NB4 (cell line): ENCODE data around the gene AGBL1.

Experiments used
- DNase-seq: peaks from one replicate; pipeline ENCODE4 v3.0.0; 2010; ENCODE audit warnings: low read depth
- H3K4me3 ChIP-seq: one replicate; pipeline ENCODE4 v1.5.1; 2011; ENCODE audit warnings: mild to moderate bottlenecking, low read depth, low read length, moderate library complexity
- MYC ChIP-seq: IDR thresholded peaks from 2 replicates; pipeline ENCODE4 v1.6.1; 2011; ENCODE audit warnings: low read depth, low read length
- POLR2A ChIP-seq: IDR thresholded peaks from 2 replicates; pipeline ENCODE4 v1.6.1; 2011; ENCODE audit warnings: mild to moderate bottlenecking; ENCODE audit not compliant: insufficient read length; ENCODE audit errors: extremely low read depth
- TF ChIP-seq, protein P1 (sequence below): IDR thresholded peaks from one replicate; pipeline ENCODE4 v1.5.1; 2012; ENCODE audit warnings: low read depth, low read length
- TF ChIP-seq, protein P2 (sequence below): IDR thresholded peaks from 2 replicates; pipeline ENCODE4 v1.6.1; 2011; ENCODE audit warnings: low read depth, low read length

The AGBL1 gene

DNA sequence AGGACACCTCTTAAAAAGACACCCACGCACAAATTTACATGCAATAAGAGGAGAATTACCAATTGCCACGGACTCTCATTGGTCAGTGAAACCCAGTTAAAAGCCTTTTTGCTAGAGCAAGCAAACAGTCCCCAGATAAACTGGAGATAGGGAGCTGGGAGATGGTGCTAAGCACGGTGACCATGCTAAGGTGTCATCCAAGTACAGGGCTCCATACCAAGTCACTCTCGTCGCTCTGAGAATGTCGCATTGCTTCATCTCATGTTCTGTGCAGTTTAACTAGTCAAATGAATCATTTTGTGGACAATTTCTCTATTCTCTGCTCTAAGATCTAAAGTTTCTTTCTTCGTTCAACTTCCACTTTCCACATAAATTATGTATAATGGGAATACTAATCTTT, 581.9 kb downstream of the AGBL1 start:
- TF ChIP-seq, protein P1, sequence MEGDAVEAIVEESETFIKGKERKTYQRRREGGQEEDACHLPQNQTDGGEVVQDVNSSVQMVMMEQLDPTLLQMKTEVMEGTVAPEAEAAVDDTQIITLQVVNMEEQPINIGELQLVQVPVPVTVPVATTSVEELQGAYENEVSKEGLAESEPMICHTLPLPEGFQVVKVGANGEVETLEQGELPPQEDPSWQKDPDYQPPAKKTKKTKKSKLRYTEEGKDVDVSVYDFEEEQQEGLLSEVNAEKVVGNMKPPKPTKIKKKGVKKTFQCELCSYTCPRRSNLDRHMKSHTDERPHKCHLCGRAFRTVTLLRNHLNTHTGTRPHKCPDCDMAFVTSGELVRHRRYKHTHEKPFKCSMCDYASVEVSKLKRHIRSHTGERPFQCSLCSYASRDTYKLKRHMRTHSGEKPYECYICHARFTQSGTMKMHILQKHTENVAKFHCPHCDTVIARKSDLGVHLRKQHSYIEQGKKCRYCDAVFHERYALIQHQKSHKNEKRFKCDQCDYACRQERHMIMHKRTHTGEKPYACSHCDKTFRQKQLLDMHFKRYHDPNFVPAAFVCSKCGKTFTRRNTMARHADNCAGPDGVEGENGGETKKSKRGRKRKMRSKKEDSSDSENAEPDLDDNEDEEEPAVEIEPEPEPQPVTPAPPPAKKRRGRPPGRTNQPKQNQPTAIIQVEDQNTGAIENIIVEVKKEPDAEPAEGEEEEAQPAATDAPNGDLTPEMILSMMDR = no peak
- TF ChIP-seq, protein P2, sequence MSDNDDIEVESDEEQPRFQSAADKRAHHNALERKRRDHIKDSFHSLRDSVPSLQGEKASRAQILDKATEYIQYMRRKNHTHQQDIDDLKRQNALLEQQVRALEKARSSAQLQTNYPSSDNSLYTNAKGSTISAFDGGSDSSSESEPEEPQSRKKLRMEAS = no peak
- TF ChIP-seq MYC = no peak
- no peak for TF ChIP-seq POLR2A
- no peak for DNase-seq
- no peak overlapping the region for H3K4me3 ChIP-seq

DNA sequence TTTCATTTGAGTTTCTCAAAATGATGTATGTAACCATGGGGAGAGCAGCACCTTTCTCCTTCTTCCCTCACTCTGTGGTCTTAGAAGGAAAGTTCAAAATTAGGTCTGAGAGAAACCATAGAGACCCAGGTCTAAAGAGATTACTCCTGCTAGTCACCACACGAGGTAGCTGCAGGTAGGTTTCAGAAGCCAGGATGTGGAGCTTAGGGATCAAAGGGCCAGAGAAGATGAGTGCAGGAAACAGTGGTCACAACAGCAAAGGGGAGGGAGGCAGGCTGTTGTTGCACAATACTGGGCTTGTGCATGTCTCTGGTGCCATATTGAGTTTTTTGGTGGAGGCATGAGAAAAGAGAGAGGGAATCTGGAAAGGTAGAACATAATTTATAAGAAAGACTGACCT, 583.6 kb downstream of the AGBL1 start:
- H3K4me3 ChIP-seq = no peak overlapping the region
- no peak for DNase-seq
- no peak for TF ChIP-seq POLR2A
- TF ChIP-seq, protein P2 = no peak
- no peak for TF ChIP-seq MYC
- TF ChIP-seq, protein P1 = no peak

DNA sequence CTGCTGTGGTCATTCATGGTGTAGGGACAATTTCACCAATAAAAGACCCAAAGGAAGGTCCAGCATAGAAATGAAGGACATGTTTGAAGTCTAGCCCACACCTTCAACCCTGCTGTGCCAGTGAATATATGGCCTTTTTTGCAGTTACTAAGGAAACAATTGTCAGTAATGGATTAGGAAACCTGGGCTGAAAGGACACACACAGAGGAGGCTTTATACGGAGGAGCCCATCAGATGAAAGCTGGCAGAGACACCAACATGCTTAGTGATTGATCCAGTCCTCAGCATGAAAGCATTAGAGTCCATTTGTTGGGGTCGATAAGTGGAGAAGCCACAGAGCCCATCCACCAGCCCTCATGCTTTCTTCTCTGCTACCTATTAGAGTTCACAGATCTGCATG, 584.3 kb downstream of the AGBL1 start:
- TF ChIP-seq, protein P1 = no peak
- no peak for TF ChIP-seq POLR2A

DNA sequence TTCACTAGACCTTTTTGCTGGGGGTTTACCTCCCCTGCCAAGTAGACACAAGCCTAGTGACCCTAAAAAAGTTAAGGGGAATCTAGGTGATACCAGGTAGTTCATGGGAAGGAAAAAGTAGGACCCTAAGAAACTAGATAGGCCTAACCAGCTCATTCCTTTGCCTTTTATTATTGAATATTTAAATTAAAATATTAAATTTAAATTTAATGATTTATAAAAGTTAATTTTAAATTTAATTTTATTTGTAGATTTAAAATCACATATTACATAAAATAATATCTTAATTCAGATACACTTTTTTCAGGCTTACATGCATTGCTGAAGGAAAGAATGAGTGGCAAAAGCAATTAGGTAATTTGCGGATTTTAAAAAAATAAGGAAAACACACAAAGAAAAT, 584.9 kb downstream of the AGBL1 start:
- DNase-seq = no peak
- TF ChIP-seq MYC = no peak
- H3K4me3 ChIP-seq = no peak overlapping the region

More for the DNA sequence above, 584.3 kb downstream of the AGBL1 start:
- no peak for DNase-seq
- no peak overlapping the region for H3K4me3 ChIP-seq

DNA sequence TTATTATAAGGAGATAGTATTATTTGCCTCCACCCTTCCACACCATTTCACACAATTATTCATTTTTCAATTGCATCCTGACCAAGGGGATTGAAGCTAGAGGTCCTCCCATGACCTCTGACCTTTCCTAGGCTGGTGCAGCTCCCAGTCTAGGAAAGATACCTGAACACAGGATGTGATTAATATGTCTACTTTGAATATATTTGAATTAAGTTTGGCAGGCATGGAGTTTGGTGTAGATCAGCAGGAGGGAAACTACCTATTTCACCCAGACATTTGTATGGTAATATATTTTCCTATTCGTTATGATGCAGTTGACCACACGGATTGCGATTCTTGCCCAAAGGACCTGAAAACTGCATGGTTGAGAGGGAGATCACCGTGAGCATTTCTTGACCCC, 596.3 kb downstream of the AGBL1 start:
- DNase-seq = no peak
- TF ChIP-seq, protein P1 = no peak
- no peak for TF ChIP-seq MYC
- TF ChIP-seq, protein P2 = no peak
- no peak for TF ChIP-seq POLR2A
- no peak overlapping the region for H3K4me3 ChIP-seq

DNA sequence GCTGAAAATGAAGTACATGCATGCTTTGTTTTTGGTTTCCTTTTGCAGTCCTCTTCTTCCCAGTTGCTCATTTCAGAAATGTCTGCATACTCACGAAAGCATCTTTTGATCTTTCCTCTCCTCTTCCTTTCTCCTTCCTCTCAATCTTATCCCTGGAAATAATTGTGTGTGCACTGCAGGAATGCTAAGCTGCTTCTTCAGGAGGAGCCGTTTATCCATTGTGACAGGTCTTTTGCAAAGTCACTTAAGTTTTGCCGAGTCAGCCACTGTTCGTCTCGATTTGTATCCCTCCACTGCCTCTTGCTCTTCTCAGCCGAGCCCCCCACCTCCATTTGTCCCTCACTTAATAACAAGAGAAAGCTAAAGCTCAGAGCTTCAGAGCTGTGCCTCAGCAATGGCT, 597.6 kb downstream of the AGBL1 start:
- no peak overlapping the region for H3K4me3 ChIP-seq
- DNase-seq = no peak
- TF ChIP-seq, protein P1 = no peak
- TF ChIP-seq, protein P2 = no peak
- TF ChIP-seq MYC (no peak), POLR2A (no peak)
